Measurements from ENCODE around the gene MOB3B. TPM values are rescaled to one million over a fixed set of nuclear protein-coding genes. Genes with fewer than 3 reads are reported as not detected.

Gene MOB3B
- total and polyA plus RNA-seq, 10 of the 15 experiments (the other 5 are each of a cell fraction or from before 2014, with no cell fraction given), result 0.44 to 2.7 (median 0.91) TPM

GRCh38 chr9:27426511-27427271 lies 102.9 kb downstream of the MOB3B start:
- intact Hi-C loops (cut with micrococcal nuclease; ENCODE audit: unreplicated experiment) (no loop called here), in situ Hi-C loops (cut with MboI) (no loop called here)
- DNase-seq (ENCODE audit: low read depth, low spot score) (no peak), ATAC-seq (no peak), FAIRE-seq (no peak)
- Histone ChIP-seq H3K9me3 (replicated peaks; ENCODE audit: control insufficient read depth, insufficient read depth, low read length) (no peaks in the 10 kb centered on the region), H3K79me2 (ENCODE audit: control insufficient read depth, insufficient read depth, low read length) (no peaks in the 10 kb centered on the region), H4K20me1 (ENCODE audit: control insufficient read depth, insufficient read depth) (no peaks in the 10 kb centered on the region), H3K27me3 (replicated peaks in 1 of 2; ENCODE audit: control insufficient read depth in 2 of 2, insufficient read depth in 2 of 2, low read length in 1 of 2) (no peaks in the 10 kb centered on the region), H3K36me3 (ENCODE audit: control insufficient read depth in 2 of 2, insufficient read depth in 2 of 2, low read length in 1 of 2) (no peaks in the 10 kb centered on the region), H3K4me1 (ENCODE audit: control insufficient read depth, insufficient read depth, low read length) (no peaks in the 10 kb centered on the region), H3K4me3 (no peak overlapping the region), H3K4me2 (ENCODE audit: control insufficient read depth, insufficient read depth) (no peak overlapping the region), H3K9ac (ENCODE audit: control insufficient read depth, insufficient read depth, low read length) (no peak overlapping the region), H2AFZ (ENCODE audit: control insufficient read depth, low read depth, low read length) (no peak overlapping the region), H3K27ac (ENCODE audit: control insufficient read depth, insufficient read depth) (no peak overlapping the region)
- SMC1A ChIA-PET (ENCODE audit: uncharacterized antibody, unreplicated experiment), result no interaction called here
- RAD21 ChIA-PET (ENCODE audit: unreplicated experiment), result no interaction called here
- no TSS peak for BruUV-seq (replicated peaks)
- 74% methylated on average over 5 of the region's 5 CpGs for WGBS (ENCODE audit: insufficient coverage, insufficient replicate concordance, low lambda C conversion rate, missing lambda C conversion rate)
- POLR2A ChIA-PET, result no interaction called here
- no peak for TF ChIP-seq TCF7 (IDR thresholded peaks at IDR 0.05; ENCODE audit: borderline replicate concordance)
- no peak for TF ChIP-seq PAX8 (IDR thresholded peaks at IDR 0.05)
- no peak for TF ChIP-seq CTCF (IDR thresholded peaks at IDR 0.05 in 2 of 3, conservative IDR thresholded peaks at IDR 0.05 in 1 of 3; ENCODE audit: control insufficient read depth in 2 of 3, extremely low read depth in 1 of 3, insufficient read depth in 1 of 3, low read depth in 3 of 3, low read length in 3 of 3)
- no peak for TF ChIP-seq ZZZ3 (IDR thresholded peaks at IDR 0.05; ENCODE audit: control insufficient read depth, insufficient read length, low read depth)
- no peak for TF ChIP-seq SPI1 (IDR thresholded peaks at IDR 0.05; ENCODE audit: borderline replicate concordance, insufficient read depth, low read depth, low read length)
- CTCF ChIA-PET, result interaction anchor here (0.8 kb wide), 1 partner anchor 94 kb away, joined by 3 read pairs; no protein-coding TSS in a partner anchor

All from GM12878 (cell line).